Calu3 (cell line): ENCODE measurements around the gene LCK. TPM values are rescaled to one million over a fixed set of nuclear protein-coding genes. Genes with fewer than 3 reads are reported as not detected.
A peak's percentile ranks its signal among the peaks of the same experiment; 100 is the strongest.

ENCODE experiments used
- BruUV-seq: library from RNA; stranded (reverse); fragments of 400-500 nt; replicated peaks from 2 replicates; lab custom pipeline; 2021; lab: Mats Ljungman, UMichigan
- CTCF ChIA-PET: fragments of 300-600 bp; sonication (Branson Sonifier 250); formaldehyde crosslinking; loops from one replicate; lab custom pipeline; 2022; ENCODE audit warnings: antibody characterized with exemption; lab: Charles Lee
- DNase-seq: peaks from one replicate; pipeline ENCODE4 v3.0.0; 2022
- H3K27ac Mint-ChIP-seq: one replicate; pipeline ENCODE4 v1.8.0; 2022; ENCODE audit warnings: mixed read lengths; ENCODE audit not compliant: unreplicated experiment
- H3K27me3 Mint-ChIP-seq: one replicate; pipeline ENCODE4 v1.8.0; 2022; ENCODE audit warnings: mixed read lengths; ENCODE audit not compliant: unreplicated experiment
- H3K36me3 Mint-ChIP-seq: one replicate; pipeline ENCODE4 v1.8.0; 2022; ENCODE audit warnings: mild to moderate bottlenecking, moderate library complexity, mixed read lengths; ENCODE audit not compliant: insufficient read depth, unreplicated experiment
- H3K4me1 Mint-ChIP-seq: one replicate; pipeline ENCODE4 v1.8.0; 2022; ENCODE audit warnings: mild to moderate bottlenecking, low read depth, mixed read lengths; ENCODE audit not compliant: unreplicated experiment
- H3K4me3 Mint-ChIP-seq: one replicate; pipeline ENCODE4 v1.8.0; 2022; ENCODE audit warnings: mild to moderate bottlenecking, low read depth, moderate library complexity, mixed read lengths; ENCODE audit not compliant: unreplicated experiment
- H3K9me3 Mint-ChIP-seq: one replicate; pipeline ENCODE4 v1.8.0; 2022; ENCODE audit warnings: low read depth, mixed read lengths; ENCODE audit not compliant: unreplicated experiment
- CTCF ChIP-seq: fragments of 200-600 bp; IDR thresholded peaks from one replicate; pipeline ENCODE4 v1.8.0; 2022; ENCODE audit warnings: antibody characterized with exemption; ENCODE audit not compliant: unreplicated experiment
- intact Hi-C: fragments of 100-400 bp; cut with micrococcal nuclease; formaldehyde crosslinking; loops from one replicate; pipeline ENCODE4 v1.10.0; 2022; ENCODE audit not compliant: unreplicated experiment
- total RNA-seq: library from RNA; stranded (reverse); gene quantifications from 2 replicates; pipeline ENCODE4 v1.2.3, GENCODE V29; 2022

Gene LCK
- total RNA-seq, 1 experiment from 2014 or later, result 0.66 TPM

GRCh38 chr1:32232558-32233304 is 18.3 kb upstream of the LCK start:
- no peak overlapping the region for H3K4me3 Mint-ChIP-seq
- H3K36me3 Mint-ChIP-seq, result peaks cover 35% of the 10 kb centered on the region
- no peaks in the 10 kb centered on the region for H3K4me1 Mint-ChIP-seq
- no peak for DNase-seq
- H3K9me3 Mint-ChIP-seq, result no peaks in the 10 kb centered on the region
- no TSS peak for BruUV-seq
- no peak for TF ChIP-seq CTCF
- CTCF ChIA-PET, result no interaction called here
- H3K27ac Mint-ChIP-seq, result peak overlapping the region; percentile 10
- no peaks in the 10 kb centered on the region for H3K27me3 Mint-ChIP-seq
- intact Hi-C loops, result no loop called here

GRCh38 chr1:32234792-32235191 is 16.3 kb upstream of the LCK start:
- Mint-ChIP-seq H3K36me3 (peaks cover 19% of the 10 kb centered on the region), H3K4me3 (no peak overlapping the region), H3K9me3 (no peaks in the 10 kb centered on the region), H3K27ac (no peak overlapping the region), H3K27me3 (no peaks in the 10 kb centered on the region), H3K4me1 (no peaks in the 10 kb centered on the region)
- no TSS peak for BruUV-seq
- CTCF ChIA-PET, result interaction anchor here (0.7 kb wide), 1 partner anchor 11 kb away, joined by 3 read pairs; no protein-coding TSS in a partner anchor
- intact Hi-C loops, result no loop called here
- no peak for DNase-seq
- TF ChIP-seq CTCF, result no peak

- H3K4me3 Mint-ChIP-seq, result peak overlapping the region; percentile 88
- no peaks in the 10 kb centered on the region for H3K27me3 Mint-ChIP-seq
- peaks cover 15% of the 10 kb centered on the region for H3K36me3 Mint-ChIP-seq
- intact Hi-C loops, result no loop called here
- no TSS peak for BruUV-seq
- H3K9me3 Mint-ChIP-seq, result no peaks in the 10 kb centered on the region
- DNase-seq, result no peak
- no peak for TF ChIP-seq CTCF
- H3K4me1 Mint-ChIP-seq, result no peaks in the 10 kb centered on the region
- CTCF ChIA-PET, result interaction anchor here (0.5 to 1.6 kb wide), 2 partner anchors 16 to 82 kb away, joined by 3 to 7 read pairs; no protein-coding TSS in a partner anchor
- H3K27ac Mint-ChIP-seq, result no peak overlapping the region
Measured at GRCh38 chr1:32239337-32239736, 11.7 kb upstream of the LCK start.

- no peak for DNase-seq
- CTCF ChIA-PET, result interaction anchor here (0.5 to 1.8 kb wide), 5 partner anchors 24 to 85 kb away, joined by 3 to 7 read pairs (median 5); no protein-coding TSS in a partner anchor
- Mint-ChIP-seq H3K27me3 (no peaks in the 10 kb centered on the region), H3K4me3 (peak overlapping the region; percentile 88), H3K4me1 (no peaks in the 10 kb centered on the region), H3K9me3 (no peaks in the 10 kb centered on the region), H3K36me3 (peaks cover 14% of the 10 kb centered on the region), H3K27ac (no peak overlapping the region)
- BruUV-seq, result no TSS peak
- TF ChIP-seq CTCF, result no peak
- intact Hi-C loops, result loop anchor here (5.0 to 10.0 kb wide), 2 partner anchors 55 to 78 kb away; partner anchors contain the start of gene HDAC1
Measured at GRCh38 chr1:32239790-32240139, 11.3 kb upstream of the LCK start.
